M059J (cell line): ENCODE measurements around the gene RPGRIP1L. TPM values are rescaled to one million over a fixed set of nuclear protein-coding genes. Genes with fewer than 3 reads are reported as not detected.

Source experiments
- DNase-seq: peaks from one replicate; pipeline ENCODE4 v3.0.0-alpha.2; 2012; ENCODE audit warnings: low read depth
- total RNA-seq: library from RNA; depleted of rRNA; stranded (reverse); fragments of >200 nt; shearing (Covaris generic); gene quantifications from 2 replicates; pipeline ENCODE4 v1.2.3, GENCODE V29; 2014

The RPGRIP1L gene
- total RNA-seq, 1 experiment from 2014 or later = 12.5 TPM

DNA sequence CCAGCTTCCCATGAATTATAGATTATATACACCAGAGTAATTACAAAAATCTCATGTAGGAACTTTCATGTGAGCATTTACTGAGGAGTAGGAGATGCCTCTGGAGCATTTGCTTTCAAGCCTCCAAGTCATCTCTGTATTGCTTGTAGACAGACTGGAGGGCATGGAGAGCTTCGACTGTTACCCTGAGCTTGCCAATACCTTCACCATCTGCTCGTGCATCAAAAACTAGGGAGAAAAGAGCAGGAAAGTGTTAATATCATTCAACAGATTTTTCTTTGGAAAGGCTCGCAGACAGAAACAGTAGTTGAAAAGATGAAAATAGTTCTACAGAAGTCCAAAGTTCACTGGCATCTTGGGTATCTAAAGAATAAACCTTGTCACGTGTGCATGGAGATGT lies 101.7 kb downstream of the RPGRIP1L start:
- DNase-seq = no peak

DNA sequence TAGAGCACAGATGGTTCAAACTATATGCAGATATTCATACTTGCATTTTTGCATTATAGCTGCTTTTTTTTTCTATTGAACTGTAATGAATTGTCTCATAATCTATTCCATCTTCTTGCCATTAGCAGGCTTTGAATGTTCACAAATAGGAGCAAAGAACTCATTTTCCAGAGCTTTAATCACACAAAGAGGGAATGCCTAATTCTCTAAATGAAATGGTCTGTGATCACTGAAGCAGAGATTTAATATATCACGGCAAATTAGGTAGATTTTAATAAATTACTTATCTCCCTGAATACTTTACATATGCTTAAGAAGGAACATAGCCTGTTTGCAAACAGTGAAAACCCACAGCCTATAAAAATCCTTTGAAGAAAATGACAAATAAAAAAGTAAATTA lies 103.0 kb downstream of the RPGRIP1L start:
- no peak for DNase-seq

DNA sequence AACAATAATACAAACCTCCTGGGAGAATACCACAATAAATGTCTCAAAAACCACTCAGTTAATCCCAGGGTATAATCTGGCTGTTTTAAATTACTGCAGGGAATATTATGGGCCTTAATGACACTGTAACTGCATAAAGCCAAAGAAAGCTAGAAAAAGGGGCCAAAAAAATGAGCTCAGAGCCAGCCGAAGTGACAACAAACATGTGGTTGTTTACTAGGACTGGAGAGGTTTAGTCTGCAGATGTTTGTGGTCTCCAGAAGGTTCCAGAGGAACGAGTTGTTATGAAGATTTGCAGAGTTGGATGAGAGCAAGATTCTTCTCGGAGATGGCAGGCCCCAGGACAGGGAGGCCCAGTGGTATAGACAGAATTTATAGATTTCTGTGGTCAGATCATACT lies 103.5 kb downstream of the RPGRIP1L start:
- DNase-seq = no peak

DNA sequence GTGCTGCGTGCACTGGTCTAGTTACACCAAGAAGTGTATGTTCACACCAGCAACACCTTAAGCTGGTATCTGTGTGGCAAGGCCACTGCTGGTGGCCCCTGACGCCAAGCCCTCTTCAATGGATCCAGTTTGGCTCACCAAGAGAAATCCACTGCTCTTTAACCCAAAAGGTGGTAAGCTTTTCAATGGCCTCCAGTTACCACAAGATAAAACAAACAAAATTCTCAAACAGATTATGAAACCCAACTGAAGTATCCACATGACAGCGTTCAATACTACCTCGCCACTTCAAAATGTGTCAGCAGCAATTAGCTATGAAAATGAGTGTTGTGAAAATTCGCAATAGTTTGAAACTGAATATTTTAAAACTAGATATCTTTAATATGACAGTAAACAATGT lies 104.1 kb downstream of the RPGRIP1L start:
- DNase-seq = no peak

DNA sequence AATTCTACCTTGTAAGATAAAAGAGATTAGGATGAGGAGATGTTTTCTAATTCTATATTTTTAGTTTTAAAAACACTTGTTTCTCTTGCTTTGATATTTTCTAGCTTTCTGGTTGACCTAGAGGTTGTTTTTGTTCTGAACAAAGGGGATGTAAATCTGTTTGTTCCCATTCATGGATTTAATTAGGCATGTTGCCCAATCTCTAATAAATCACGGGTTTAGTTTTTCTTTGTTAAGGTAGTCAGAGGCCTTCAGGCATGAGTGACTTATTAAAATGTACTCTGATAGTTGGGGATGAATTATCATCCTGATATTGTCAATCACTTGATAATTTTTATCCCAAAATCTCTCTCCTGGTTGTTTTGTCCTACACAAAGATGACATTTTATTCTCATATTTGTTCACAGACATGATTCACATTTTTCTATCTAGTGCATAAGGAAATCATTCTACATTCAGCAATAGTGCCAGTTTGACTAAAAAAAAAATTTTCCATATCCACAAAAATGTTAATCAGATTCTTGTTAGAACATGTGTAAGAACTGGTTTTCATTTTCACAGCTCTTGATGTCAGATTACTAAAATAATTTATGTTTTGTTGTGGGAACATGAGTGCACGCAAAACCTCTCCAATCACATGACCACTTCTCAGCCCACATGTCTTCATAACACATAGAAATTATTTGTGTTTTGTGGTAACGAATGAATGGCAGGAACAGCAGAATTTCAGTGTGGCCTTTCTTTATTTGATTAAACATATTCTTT lies 105.0 kb downstream of the RPGRIP1L start:
- DNase-seq = no peak

DNA sequence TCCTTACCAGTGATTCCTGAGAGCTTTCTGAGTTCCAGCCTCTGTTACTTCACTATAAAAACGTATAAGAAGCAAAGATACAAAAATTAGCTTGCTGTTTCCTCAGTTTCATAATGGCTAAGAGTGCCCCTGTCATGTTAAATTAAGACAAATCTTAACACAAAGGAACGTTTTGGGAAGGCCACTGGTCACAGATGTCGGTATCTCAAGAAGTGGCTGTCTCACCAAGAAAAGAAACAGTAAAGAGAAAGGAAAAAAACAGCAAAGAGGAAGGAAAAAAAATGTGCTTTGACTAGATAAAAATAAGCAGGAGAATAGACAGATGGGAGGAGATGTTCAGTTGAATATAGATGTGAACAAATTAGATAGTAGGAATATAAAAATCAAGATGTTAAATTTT lies 105.9 kb downstream of the RPGRIP1L start:
- no peak for DNase-seq

DNA sequence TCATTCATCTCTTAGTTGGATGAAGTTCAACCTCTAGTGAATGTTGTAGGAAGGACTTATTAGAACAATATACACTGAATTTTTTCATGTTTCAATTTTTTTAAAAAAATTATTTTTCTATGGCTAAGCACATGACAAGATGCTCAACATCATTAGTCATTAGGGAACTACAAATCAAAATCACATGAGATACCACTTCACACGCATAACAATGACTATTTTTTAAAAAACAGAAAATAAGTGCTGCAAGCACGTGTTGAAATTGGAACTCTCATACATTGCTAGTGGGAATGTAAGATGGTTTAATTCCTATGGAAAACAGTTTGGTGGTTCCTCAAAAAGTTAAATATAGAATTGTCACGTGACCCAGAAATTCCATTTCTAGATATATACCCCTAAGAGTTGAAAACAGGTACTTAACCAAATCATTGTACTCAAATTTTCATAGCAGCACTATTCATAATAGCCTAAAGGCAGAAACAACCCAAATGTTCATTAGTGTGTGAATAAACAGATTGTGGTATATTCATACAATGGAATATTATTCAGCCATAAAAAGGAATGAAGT lies 115.5 kb downstream of the RPGRIP1L start:
- DNase-seq = no peak

DNA sequence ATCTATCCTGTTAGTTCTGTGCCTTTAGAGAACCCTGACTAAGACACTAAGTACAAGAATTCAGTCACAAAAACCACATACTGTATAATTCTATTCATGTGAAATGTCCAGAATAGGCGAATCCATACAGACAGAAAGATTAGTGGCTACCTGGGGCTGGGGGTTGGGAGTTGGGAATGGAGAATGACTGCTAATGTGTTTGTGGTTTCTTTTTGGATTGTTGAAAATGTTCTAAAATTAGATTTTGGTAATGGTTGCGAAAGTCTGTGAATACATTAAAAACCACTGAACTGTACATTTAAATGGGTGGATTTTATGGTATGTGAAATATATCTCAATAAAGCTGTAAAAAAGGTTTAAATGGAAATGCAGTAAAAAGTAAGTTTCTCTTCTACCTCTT lies 120.3 kb downstream of the RPGRIP1L start:
- no peak for DNase-seq

DNA sequence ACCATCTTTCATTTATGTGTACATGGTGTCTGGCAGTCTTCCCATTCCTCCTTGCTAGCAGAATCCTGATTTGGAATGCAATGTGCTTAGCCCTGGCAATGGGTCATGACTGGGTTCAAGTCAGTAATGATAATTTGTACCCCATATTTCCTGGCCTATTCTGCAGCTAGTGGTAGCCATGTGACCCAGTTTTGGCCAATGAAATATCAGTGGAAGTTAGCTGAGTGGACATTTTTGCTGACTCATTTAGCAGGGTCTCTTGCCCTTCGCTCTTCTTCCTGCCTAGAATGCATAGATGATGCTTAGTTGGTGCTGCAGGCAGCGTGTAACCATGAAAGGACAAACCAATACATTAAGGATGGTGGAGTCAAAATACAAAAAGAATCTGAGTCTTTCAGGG lies 121.9 kb downstream of the RPGRIP1L start:
- no peak for DNase-seq

DNA sequence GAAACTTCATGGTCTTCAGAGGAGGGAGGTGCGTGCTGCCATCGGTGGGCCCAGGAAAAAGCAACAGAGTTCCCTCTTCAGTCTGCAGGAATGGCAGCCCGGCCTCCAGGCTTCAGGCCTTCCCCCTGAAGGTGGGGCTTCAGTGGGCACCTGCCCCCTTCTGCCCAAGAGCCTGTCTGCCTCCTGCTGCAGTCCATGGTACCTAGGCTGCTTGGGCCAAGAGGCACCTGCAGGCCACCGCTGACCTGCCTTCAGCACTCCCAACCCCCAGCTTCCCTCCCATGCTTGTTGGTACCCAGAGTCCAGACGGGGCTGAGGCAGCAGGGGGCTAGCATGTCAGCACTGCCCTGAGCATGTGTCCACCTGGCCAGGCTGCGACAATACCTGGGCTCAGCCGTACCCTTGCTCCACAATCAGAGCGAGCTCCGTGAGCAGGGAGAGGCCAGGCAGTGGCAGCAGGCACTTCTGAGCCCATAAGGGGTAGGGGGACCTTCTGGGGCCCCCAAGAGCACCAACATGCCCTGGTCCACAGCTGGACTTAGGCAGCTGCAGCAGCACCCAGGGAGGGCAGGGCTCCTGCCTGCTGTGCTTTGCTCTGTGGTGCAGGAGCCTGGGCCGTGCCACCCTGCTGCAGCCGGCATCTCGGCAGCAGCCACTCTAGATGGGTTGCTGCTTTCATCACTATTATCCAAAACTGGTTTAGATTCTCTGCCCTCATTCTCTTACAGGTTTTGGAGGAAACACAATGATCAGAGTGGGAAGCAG lies 123.4 kb downstream of the RPGRIP1L start:
- no peak for DNase-seq

DNA sequence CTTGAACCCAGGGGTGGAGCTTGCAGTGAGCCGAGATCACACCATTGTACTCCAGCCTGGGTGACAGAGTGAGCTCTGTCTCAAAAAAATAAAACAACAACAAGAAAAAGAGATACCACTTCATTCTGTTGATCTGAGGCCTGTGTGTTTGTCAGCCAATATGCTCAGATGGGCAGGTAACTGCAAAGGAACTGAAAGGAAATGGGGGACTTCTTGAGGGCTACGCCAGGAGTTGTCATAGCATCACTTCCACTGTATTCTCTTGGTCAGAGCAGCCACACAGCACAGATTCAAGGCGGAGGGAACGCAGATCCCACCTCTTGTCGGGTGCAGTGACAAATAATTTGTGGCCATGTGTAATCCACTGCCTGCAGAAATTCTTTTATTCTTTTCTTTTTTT lies 126.8 kb downstream of the RPGRIP1L start:
- no peak for DNase-seq

DNA sequence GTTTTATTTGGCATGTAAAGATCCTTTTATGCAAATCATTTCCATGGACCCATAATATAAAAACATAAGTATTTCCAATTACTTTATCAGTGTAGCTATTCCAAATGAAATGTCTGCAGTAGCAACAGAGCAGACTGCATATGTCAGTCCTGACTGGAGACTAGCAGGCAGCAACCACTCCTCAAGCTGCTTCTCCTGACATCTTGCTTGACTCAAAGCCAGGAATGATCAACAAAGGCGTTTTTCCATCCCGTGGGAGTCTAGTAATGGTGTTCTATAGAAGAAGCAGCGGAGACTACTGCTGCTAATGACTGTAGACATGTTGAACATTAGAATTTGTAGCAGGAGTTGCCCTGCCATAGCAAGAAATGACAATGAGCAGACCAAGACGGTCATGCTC lies 127.4 kb downstream of the RPGRIP1L start:
- DNase-seq = no peak

DNA sequence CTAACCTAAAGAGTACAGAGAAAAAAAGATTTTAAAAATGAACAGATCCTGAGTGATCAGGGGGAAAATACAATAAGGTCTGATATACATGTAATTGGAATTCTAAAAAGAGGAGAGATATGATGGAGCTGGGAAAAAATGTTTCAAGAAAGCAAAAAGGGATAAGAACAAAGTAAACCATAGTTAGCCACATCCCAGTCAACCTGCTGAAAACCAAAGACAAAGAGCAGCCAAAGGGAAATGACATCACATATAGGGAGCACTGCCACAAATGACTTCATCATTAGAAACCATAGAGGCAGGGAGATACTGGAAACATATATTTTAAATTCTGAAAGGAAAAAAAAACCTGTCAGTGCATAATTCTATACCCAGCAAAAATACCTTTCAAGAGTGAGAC lies 131.9 kb downstream of the RPGRIP1L start:
- no peak for DNase-seq

DNA sequence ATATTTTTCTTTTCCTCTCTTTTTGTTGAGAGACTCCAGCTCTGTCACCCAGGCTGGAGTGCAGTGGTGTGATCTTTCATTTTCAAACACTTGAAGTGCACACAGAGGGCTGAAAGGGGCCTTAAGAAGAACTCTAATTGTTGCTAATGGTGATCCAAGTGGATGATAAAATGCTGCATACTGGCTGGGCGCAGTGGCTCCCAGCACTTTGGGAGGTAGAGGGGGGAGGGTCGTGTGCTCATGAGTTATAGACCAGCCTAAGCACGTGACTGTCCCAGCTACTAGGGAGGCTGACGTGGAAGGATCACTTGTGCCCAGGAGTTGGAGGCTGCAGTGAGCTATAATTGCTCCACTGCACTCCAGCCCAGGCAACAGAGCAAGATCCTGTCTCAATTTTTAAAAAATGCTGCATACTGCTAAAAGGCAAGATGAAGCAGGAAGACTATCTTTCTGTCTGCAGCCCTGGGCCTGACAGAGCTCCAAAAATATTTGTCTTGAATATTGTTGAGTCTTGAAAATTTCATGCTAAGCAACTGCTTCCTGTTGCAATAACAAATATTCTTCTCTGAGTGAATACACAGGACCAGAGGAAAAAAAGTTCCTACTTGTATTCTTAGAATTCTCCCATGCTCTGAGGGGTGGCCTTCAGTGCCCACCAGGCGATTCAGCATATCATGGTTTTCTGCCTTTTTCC lies 137.0 kb downstream of the RPGRIP1L start:
- DNase-seq = no peak

DNA sequence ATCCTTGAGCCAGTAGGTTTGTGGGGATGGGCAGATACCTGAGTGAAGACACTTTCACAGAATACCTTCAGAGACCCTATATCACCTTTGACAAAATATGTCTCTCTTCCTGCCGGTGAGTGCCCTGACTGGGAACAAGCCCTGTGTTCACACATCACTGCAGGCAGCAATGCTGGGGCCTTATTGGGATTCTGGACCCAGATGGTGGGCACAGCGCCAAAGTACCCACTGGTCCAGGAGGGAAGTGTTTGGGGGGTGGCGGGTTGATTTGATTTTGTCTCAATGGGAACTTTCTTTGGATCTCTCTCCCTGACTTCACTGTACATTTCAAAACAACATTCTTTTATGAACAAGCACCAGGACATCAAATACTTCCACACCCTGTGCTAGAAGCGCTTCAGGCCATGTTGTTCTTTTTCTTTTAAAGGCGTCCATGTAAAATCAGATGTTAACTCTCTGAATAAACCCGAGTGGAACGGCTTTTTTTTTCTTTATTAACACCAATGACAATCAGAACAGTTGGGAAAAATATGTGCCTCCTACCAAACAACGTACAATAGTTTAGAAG lies 138.3 kb downstream of the RPGRIP1L start:
- DNase-seq = no peak

DNA sequence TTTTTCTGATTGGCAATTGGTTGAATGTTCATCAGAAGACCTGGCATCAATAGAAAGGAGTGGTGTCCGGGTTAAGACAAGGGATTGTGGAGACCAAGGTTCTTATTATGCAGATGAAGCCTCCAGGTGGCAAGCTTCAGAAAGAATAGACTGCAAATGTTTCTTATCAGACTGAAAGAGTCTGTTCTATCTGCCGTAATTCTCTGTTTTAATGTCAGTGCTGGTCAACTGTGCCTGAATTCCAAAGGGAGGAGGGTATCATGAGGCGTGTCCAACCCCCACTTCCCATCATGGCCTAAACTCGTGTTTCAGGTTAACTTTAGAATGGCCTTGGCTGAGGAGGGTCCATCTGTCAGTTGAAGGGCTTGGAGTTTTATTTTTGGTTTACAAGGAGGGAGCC lies 140.2 kb downstream of the RPGRIP1L start:
- no peak for DNase-seq

DNA sequence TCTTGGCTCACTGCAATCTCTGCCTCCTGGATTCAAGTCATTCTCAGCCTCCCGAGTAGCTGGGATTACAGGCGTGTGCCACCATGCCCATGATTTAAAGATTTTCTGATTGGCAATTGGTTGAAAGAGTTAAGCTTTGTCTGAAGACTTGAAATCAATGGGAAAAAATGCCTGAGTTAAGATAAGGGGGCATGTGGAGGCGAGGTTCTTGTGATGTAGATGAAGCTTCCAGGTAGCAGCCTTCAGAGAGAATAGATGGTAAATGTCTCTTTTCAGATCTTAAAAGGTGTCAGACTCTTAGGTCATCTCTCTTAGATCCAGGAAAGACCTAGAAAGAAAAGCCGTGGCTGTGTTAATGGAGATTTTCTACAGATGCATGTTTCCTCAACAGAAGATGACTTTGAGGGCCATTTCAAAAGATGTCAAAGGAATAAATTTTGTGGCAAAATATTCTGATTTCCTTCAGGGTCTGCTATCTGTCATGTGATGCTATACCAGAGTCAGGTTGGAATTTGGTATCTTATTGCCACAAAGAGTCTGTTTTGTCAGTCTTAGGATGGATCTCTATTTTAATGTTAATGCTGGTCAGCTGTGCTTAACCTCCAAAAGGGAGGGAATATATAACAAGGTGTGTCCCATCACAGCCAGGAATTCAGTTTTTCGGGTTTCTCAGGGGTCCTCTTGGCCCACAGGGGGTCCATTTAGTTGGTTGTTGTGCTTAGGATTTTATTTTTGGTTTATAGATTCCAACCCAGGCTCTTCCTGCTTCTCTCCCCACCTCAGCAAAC lies 142.4 kb downstream of the RPGRIP1L start:
- DNase-seq = no peak

DNA sequence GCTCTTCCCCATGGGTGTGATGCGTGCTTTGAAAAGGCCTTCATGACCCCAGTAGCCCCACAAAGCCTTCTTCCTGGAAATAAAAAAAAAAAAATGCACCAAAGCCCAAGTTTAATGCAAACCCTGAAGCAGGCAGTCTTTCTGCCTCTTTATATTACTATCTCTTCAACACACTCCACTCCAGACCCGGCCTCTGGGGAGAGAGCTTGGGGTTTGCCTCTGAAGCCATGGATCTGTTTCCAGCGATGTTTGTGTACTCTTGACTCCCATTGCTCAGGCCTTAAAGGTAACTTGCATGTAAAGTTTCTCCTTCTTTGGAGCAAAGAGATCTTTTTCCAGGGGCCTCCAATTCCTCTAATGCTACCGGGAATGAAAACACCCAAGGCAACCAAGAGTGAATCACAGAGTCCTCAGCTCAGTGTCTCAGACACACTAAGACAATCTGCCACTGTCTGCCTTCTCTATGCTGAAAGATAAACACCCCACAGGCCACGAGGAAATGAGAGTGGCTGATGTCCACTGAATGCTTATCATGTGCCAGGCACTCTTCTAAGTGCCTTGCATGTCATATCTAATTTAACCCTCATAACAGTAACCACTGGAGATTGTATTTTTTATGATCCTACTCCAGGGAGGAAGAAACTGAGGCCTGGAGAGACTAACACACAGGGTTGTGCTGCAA lies 144.2 kb downstream of the RPGRIP1L start:
- no peak for DNase-seq

DNA sequence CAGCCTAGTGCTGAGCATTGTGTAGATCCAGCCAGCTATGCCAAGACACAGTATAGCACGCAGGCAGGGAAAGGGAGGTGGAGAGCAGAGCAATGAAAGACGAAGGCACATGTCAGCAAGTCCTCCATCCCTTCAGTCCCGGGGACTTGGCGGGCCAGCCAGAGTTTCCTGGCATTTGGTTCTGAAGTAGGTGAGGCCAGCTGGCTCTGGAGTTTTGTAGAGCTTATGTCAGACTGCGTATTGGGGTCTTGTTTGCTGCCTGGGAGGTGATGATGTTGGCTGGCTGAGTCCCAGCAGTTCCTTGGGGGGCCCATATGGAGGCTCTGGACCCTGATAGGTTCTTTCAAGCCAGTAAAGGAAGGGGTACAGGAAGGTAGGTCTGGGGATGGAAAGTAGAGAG lies 144.9 kb downstream of the RPGRIP1L start:
- DNase-seq = no peak

DNA sequence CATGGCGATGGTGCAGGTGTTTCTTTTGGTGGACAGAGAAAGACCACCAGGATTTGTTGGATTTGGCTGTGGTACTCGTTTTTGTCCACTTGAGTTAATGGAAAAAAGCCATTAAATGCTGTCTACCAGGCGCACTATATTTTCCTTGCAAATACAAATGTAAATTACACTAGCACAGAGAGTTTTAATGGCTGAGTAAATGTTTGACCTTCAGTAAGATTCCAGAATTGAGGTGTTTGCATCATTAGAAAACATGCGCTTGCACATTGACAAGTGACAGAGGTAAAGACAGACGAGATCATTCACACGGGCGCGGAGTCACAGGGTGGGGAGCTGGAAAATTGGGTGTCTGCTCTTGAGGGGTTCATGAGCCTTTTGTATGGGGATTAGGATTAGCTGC lies 147.1 kb downstream of the RPGRIP1L start:
- DNase-seq = no peak
